Activated CD4-positive, alpha-beta T cell treated with anti-CD3 and anti-CD28 coated beads for 24 hours (primary cell): ENCODE data around the gene CAPN13.

Experiments
- DNase-seq, 2 donors: peaks; one replicate each; pipeline ENCODE4 v3.0.0-alpha.2; 2020; ENCODE audit warnings: low read depth in 2 of 2

The CAPN13 gene

GRCh38 chr2:30683236-30683956 lies 123.8 kb downstream of the CAPN13 start:
- no peak for DNase-seq

GRCh38 chr2:30681022-30681421 lies 126.2 kb downstream of the CAPN13 start:
- DNase-seq, result no peak

DNA sequence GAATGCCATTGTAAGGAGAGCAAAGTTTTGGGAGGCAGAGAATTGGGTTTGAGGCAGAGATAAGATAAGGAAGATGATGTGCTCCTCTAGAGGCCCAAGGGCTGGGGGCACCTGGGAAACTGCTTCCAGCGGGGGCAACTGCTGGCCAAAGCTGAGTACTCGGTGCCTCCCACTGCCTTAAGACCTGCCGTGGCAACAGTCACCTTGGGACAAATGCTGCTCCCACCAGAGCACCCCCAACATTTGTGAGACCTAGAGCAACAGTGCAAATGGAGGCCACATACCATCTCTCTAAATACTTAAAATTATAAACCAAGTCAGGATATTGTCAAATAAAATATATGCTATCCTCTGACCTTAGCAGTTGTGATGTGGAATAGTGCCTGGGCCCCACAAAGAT lies 127.1 kb downstream of the CAPN13 start:
- no peak for DNase-seq

DNA sequence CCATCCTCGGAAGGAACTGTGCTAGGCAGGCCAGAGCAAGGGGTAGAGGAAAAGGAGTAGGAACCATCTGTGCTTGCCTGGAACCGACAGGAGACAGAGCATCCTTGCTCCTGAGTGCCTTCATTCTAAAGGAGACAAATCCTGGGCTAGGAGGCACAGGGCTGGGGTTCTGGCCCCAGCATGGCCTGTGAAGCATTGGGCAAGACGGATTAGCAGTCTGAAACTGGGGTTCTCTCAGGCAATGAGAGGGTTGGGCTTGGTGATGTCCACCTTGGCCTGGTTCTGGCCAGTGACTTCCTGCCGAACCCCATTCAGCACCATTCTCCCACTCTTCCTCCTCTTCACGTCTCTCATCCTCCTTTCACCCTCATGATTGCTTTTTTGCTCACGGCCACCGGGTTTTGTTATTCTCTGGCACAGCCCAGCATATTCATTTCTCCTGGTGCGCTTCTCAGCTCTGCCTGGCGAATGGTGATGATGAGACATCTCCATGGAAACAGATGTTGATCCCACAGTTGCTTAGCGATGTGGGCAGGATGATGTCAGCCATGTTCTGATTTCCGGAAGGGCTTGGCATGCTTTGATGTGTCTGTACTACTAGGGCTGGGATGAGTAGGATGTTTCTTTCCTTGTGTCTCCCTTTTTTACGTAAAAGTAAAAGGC lies 127.7 kb downstream of the CAPN13 start:
- DNase-seq, result no peak

- DNase-seq, result no peak
These were observed 128.7 kb downstream of the CAPN13 start for GRCh38 chr2:30678410-30679137.

DNA sequence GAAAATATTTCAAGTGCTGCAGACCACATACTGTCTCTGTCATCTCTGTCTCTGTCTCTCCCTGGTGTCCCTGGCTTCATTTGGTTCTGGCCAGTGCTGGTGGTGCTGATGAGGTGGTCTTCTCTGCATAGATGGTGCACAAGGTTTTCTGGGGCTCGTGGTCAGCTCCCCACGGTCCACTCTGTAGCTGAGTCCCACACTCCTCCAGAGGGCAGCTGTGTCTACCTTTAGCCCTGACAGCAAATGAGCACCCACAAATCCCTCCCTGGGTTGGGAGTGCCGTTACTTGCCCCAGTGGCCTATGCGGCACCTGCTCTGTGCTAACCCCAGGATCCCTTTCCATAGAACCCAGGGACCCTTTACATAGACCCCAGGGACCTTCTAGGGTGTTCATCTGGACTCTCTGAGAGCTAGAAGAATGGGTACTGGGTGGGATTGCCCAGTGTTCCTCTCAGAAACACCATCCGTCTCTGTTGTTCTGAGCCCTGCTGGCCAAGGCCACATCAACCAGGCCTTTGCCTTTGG lies 129.3 kb downstream of the CAPN13 start:
- no peak for DNase-seq

GRCh38 chr2:30677231-30677630 lies 130.0 kb downstream of the CAPN13 start:
- DNase-seq, result no peak

- DNase-seq, result no peak
These were observed 131.5 kb downstream of the CAPN13 start for GRCh38 chr2:30675758-30676157.

GRCh38 chr2:30673127-30673526 lies 134.1 kb downstream of the CAPN13 start:
- no peak for DNase-seq
